Measurements from ENCODE around the gene AVPR2. TPM values are rescaled to one million over a fixed set of nuclear protein-coding genes. Genes with fewer than 3 reads are reported as not detected.

Gene AVPR2
- total RNA-seq: not detected in 2 replicates

DNA sequence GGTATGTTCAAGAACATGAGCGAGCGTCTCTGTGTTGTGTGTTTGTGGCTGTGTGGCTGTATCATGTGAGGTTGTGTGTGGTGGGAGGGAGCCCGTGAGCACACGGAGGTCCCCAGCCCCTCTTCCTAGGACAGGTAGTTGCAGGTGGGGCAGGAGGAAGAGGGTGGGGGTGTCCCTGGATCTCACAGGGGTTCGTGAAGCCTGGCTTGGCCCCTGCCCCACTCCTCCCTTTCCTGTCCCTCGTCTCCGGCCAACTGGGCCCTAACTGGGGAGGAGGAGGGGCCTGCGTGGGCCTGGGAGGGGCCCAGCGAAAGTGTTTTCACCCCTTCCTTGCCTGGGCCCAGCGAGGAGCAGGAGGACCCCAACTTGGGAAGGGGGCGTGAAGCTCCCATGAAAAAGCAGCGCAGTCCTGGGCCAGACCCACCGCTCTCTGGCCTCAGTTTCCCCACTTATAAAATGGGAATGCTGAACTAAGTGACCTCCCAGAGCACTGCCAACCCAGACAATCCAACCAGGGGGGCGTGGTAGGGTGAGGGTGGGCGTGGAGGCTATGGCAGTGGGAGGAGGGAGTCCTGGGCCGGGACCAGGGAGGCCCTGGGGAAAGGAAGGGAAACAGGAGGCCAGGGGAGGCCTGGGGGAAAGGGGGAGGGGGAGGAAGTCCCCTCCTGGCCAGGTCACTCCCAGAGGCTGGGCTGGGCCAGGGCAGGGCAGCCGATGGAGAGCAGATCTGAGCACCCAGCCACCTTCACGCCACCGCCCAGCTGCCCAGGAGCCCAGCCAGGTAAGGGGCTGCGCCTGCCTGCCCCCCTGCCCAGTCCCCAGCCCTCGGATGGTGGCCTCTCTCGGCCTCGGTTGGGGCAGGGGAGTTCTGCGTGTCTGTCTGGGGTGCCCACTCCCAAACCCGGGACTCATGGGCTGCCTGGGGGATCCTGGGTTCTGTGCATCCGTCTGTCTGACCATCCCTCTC is at the start of gene AVPR2:
Gene AVPR2, plus strand, starts transcription at position 683 of the 967 bp plus-strand sequence. CDS start 473 bp downstream, outside the sequence.
- intact Hi-C loops (cut with micrococcal nuclease): loop anchor here (5.0 kb wide), 1 partner anchor 112 kb away; the partner anchor contains the start of genes IDH3G and SSR4

GRCh38 chrX:153854702-153855101 is 49.8 kb upstream of the AVPR2 start:
- intact Hi-C loops (cut with micrococcal nuclease): no loop called here

DNA sequence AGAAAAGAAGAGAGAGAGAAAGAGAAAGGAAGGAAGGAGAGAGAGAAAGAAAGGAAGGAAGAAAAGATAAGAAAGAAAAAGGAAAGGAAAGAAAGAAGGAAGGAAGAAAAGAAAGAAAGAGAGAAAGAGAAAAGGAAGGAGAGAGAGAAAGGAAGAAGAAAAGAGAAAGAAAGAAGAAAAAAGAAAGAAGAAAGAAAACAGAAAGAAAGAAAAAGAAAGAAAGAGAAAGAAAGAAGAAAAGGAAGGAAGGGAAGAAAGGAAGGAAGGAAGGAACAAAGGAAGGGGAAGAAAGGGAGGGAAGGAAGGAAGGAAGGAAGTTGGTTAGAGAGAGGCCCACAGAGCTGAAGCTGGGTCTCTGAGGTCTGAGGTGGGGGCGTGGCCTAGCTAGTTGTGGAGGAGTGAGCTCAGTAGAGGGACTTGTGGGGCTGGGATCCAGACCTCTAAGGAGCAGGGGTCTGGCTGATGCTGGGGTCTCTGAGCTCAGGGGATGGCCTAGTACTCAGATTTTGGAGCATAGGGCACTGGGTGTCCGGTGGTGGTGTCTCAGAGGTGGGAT is 47.0 kb upstream of the AVPR2 start:
- intact Hi-C loops (cut with micrococcal nuclease): no loop called here

GRCh38 chrX:153861151-153861550 is 43.3 kb upstream of the AVPR2 start:
- intact Hi-C loops (cut with micrococcal nuclease): no loop called here

DNA sequence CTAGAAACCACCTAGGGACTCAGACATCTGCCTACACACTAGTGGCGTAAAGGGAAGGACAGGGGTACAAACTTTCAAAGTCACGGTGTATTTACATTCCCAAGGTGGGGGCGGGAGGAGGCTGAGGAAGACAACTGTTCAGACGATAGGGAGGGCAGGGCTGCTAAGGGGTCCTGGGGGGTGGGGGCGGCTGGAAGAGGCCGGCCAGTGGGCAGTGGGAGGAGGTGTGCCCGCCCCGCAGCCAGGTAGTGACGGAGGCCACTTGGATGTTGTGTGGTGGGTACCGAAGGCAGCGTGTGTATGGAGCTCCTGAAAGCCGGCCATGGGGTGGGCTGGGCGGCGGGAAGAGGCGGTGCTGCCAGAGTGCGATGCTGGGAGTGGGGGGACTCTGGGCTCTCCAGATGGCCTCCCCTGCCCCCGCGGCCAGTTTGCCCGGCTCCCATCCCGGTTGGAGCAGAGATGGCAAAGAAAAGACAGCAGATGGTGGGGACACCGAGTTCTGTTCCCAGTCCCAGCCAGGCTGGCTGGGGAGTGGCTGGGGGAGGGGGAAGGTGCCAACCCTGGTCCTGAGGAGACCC is 42.7 kb upstream of the AVPR2 start:
- intact Hi-C loops (cut with micrococcal nuclease): no loop called here

GRCh38 chrX:153862369-153863250 is 41.9 kb upstream of the AVPR2 start:
- intact Hi-C loops (cut with micrococcal nuclease): no loop called here

GRCh38 chrX:153863251-153863991 is 41.1 kb upstream of the AVPR2 start:
- intact Hi-C loops (cut with micrococcal nuclease): no loop called here

GRCh38 chrX:153864101-153864500 is 40.4 kb upstream of the AVPR2 start:
- intact Hi-C loops (cut with micrococcal nuclease): no loop called here

- intact Hi-C loops (cut with micrococcal nuclease): no loop called here
Observed at GRCh38 chrX:153864561-153865320, 39.7 kb upstream of the AVPR2 start.

GRCh38 chrX:153865321-153865580 is 39.2 kb upstream of the AVPR2 start:
- intact Hi-C loops (cut with micrococcal nuclease): no loop called here

DNA sequence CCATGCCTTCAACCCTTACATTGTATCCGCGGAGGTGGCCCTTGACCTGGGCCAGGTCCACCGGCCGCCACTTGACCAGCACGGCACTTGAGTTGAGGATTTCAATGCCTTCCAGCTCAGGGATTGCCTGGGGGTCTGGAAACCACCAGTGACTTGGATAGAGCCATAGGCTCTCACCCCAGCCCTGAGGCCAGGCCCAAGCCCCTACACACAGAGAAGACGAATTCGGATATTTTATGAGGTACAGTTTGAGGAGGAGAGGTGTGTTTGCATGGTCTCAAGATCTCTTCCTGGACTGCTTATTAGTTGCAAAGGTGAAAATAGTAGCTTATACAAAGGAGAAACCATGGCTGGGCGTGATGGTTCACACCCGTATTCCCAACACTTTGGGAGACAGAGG is 38.8 kb upstream of the AVPR2 start:
- intact Hi-C loops (cut with micrococcal nuclease): no loop called here

DNA sequence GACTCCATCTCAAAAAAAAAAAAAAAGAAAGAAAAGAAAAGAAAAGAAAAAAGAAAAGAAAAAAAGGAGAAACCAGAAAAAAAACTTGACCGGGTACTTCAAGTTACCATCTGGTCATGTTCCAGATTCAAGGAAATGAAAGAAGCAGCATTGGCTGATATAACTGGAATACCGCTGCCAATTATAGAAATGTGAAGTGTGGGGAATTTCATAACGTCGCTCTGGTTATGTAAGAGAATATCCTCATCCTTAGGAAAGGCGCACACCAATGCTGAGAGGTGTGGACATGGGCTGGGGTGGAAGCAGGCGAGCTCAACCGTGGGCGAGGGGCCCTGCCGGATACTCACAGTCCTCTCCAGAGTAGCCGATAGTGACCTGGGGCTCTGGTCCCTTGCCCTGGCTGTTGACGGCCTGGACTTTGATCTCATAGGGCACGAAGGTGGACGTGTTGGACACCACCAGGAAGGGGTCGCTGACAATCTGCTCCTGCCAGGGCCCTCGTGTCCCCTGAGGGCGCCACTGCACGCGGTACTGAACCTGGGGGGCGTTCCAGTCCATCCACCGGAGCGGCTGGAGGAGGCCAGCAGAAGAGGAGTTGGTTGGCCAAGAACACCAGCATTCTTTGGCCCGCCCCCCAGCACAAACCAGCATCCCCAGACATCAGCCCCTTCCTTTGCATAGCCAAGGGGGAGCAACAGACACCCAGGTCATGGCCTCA is 38.0 kb upstream of the AVPR2 start:
- intact Hi-C loops (cut with micrococcal nuclease): no loop called here

GRCh38 chrX:153867139-153867538 is 37.3 kb upstream of the AVPR2 start:
- intact Hi-C loops (cut with micrococcal nuclease): no loop called here

GRCh38 chrX:153867671-153868070 is 36.8 kb upstream of the AVPR2 start:
- intact Hi-C loops (cut with micrococcal nuclease): no loop called here

DNA sequence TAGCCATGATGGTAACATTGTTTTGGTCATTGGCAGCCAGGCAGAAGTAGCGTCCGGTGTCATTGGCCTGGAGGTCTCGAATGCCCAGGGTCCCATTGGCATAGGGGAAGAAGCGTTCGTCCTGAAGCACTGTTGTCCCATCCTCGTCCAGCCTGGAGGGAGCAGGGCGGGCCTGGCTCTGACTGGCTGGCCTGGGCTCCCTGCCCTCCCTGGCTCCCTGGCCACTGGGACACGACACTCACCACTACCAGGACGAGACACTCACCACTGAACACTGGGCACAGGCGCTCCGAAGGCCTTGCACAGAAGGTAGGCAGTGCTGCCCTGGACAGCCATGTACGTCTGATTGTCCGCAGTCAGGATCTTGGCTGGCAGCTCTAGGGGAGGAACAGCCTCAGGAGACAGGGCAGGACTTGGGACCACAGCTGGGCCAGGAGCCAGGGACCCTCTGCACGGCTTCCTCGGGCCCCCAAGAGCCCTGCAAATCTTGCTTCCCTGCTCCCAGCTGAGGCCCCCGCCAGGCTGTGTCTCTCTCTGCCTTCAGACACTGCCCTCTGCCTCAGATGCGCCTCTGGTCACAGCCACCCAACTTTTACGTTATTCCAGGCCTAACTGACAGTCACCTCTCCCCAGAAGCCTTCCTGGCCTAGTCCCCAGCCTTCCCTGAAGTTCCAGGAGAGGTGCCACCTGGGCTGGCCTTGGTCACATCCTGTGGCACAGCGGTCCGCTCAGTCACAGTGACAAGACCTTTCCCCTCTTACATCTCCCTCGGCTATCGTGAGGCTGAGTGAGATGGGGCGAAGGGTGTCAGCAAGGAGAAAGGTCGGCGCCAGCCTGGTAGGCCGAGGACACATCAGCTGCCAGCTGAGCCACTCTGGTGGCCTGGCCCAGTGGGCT is 35.6 kb upstream of the AVPR2 start:
- intact Hi-C loops (cut with micrococcal nuclease): no loop called here

DNA sequence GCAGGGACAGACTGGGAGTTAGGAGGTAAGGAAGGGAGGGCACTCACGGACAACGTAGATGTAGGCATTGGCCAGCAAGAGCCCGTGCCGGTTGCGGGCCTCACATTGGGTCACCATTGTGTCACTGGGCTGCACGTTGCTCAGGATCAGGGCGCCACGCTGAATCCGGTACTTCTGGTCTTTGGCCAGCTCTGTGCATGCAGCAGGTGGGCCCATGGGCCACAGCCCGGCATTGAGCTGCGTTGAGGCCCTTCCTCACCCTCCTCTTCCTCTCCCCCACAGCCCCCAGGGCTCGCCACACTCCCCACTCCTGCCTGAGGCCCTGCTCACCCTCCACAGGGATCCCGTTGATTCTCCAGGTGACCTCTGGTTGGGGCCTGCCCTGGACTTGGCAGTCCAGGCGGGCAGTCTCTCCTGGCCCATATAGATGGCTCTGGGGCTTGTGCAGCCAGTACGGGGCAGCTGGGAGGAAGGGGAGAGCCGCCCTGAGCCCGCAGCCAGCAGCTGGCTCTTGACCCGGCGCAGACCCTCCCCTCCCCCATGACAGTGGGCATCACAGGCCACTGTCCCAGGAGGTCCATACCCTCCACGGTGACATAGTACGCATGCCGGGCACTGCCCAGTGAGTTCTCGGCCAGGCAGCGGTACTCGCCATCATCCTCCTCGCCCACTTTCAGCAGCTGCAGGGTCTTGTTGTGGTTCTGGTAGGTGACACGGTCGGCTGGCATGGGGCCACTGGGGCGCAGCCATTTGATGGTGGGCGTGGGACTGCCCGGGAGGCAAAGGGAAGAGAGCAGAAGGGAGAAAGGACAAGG is 34.8 kb upstream of the AVPR2 start:
- intact Hi-C loops (cut with micrococcal nuclease): loop anchor here (10.0 kb wide), 1 partner anchor 55 kb away; no protein-coding TSS in a partner anchor

DNA sequence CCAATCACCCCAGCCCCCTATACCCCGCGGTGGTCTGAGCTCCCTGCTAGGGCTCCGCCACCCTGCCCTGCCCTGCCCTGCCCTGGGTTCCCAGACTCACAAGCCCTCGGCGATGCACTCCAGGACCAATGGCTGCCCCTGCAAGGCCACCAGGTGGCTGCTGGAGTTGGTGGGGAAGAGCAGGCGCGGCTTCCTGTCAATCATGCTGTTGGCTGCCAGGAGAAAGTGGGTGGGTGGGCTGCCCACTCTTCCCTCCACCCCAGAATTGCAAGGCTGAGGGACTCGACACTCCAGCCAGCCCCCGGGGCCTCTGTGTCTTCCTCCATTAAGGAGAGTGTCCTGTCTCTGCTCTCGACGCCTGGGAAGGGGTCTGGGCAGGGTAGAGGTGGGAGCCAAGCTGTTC is 34.2 kb upstream of the AVPR2 start:
- intact Hi-C loops (cut with micrococcal nuclease): loop anchor here (10.0 kb wide), 1 partner anchor 55 kb away; no protein-coding TSS in a partner anchor

Measured in T-helper 2 cell treated with Interferon-gamma antibody and Interleukin-4, amounts not matched to agents 100 ng/mL and 5 ng/mL, for 36 hours (primary cell).